Activated CD8-positive, alpha-beta memory T cell treated with anti-CD3 and anti-CD28 coated beads for 4 hours (primary cell): ENCODE measurements around the gene CC2D2B.

Experiments used
- DNase-seq, 2 donors: peaks; one replicate each; pipeline ENCODE4 v3.0.0-alpha.2; 2020; ENCODE audit warnings: low read depth in 2 of 2

CC2D2B gene

GRCh38 chr10:96075977-96076376, 168.2 kb downstream of the CC2D2B start:
- no peak for DNase-seq

- no peak for DNase-seq
Observed at GRCh38 chr10:96077156-96077555, 169.4 kb downstream of the CC2D2B start.

GRCh38 chr10:96082153-96082552, 174.4 kb downstream of the CC2D2B start:
- DNase-seq: no peak
